ENCODE data around the gene B3GLCT.

Gene B3GLCT

DNA sequence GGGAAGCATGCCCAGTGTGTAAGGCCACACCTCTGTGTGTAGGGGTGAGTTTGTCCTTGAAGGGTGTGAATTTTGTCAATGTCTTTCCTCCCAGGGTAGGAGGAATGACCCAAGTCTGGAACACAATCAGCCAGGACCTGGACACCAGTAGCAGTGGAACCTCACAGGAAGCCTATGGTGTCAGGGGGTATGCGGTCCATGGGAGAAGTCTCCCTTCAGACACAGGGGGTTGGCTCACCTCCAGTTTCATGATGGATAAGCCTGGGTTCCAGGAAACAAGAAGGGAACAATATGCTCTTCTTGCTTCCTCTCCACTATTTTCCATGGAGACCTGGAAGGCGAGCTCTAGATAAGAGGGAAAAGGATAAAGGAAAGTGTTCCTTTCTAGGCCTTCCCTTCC lies 23.9 kb downstream of the B3GLCT start:
- DNase-seq = no peak

DNA sequence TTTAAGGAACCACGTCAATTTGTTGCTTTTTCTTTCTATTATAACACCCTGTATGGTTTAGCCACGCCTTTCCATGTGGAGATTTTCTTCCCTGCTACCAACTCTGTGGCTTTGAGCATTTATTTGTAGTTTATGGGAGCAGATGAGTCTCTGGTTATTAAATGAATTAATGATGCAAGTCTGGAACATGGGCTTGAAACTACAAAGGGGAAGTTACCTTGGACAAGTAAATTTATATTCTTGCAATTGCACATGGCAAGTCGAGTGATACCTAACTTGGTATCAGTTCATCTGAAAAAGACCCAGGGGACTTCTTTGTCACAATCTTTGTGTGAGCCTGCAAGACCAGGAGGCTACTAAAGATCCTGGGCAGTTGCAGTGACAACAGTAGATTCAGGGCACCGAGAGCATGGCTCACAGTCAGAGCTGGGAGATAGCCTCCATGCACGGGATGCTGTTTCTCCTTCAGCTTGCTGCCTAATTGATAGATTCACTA lies 24.4 kb downstream of the B3GLCT start:
- no peak for DNase-seq

DNA sequence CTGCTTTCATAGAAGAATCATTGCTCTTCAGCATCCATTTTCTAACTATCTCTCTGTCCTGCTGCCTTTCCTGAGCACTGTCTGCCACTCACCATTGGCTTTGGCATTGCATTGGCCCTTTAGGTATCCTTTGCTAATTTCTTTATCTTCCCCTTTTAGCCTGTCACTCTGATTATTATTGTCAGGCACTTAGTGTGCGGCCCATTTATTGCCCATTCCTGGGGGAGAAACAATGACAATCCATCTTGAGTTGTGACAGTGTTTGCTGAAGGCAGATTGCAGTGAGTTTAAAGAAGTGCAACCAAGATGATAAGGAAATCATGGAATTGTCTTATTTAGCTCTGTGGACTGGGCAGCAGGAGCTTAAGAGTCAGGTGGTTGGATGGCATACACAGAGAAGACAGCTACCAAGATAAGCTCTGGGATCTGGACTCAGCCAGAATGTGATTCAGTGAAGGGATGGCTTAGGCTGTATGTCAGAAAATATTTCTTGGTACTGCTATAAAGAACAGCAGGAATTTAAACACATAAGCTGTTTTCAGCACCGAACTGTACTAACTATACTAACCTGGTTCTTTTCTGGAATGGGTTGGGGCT lies 25.3 kb downstream of the B3GLCT start:
- no peak for DNase-seq

DNA sequence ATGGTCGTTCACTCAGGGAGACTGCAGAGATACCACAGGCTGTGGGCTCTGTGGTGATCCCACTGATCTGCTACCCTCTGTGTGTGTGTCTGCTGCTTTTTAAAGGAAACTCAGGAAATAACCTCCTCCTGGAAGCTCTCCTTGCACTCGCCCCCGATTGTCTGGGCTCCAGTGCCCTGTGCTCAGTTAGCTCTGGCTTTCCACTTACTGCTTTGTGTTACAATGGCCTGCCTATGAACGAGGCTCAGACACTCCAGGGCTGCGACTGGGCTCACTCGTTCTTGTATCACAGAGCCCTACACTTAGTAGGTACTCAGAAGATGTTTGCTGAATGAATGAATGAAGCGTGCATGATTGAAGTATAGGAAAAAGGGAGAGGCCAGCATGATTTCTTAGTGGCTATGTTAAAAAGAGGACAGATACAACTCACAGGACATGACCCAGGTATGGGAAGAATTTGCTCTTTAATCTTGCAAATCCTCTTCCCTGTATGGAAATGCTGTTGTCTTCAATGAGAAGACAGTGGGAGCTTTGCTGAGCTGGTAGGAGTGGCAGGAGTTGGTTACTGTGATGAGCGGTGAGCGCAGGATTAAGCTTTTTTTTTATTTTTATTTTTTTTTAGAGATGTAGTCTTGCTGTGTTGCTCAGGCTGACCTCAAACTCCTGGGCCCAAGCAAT lies 26.4 kb downstream of the B3GLCT start:
- DNase-seq = no peak

DNA sequence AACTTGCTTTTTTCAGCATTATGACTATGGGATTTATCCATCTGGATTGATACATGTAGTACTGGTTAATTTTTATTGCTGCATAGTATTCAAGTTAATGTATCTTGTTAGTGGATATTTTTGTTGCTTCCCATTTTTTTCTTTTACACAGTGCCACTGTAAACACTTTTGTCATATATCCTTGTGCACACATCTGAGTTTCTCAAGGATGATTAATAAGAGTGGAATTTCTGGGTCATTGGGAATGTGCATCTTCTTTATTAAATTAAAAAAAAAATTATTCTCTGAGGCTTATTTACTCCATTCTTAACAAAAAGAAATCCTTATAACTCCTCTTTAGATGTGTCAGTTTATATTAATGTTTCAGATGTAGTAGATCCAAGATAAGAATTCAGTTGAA lies 27.3 kb downstream of the B3GLCT start:
- no peak for DNase-seq

DNA sequence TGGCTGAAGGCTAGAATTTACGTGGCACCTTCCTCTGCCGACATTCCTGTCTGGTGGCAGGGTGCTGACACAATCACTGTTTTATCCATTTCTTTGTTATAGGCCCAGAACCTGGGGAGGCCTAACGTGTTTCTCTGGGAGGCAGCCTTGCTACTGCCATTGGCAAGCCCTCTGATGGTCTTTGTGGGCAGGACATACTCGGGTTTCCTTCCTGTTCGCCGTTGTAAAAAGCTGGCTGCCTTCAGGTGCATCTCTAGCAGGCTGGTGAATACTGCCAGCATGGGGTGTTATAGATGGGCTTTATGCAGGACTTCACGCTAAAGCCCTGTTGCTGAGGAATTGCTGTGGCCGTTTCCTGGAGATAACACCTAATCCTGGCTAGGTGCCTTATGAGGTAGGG lies 28.1 kb downstream of the B3GLCT start:
- no peak for DNase-seq

DNA sequence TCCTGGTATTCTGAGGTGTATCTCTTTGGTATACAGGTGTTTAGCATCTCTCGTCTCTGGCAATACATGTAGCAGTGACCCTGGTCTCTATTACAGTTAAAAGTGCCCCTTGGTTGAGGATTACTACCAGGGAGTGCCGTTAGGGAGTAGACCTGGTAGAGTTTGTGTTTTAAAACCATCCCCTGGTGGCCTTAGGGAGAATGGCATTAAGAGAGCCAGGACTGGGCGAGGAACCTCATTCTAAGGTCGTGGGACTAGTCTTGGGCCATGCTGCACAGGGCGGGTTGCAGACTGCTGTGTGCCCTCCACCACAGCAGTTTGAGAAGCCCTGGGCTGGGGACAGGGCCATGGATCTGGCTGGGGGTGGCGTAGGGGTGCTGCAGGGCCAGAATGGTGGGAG lies 35.0 kb downstream of the B3GLCT start:
- no peak for DNase-seq

DNA sequence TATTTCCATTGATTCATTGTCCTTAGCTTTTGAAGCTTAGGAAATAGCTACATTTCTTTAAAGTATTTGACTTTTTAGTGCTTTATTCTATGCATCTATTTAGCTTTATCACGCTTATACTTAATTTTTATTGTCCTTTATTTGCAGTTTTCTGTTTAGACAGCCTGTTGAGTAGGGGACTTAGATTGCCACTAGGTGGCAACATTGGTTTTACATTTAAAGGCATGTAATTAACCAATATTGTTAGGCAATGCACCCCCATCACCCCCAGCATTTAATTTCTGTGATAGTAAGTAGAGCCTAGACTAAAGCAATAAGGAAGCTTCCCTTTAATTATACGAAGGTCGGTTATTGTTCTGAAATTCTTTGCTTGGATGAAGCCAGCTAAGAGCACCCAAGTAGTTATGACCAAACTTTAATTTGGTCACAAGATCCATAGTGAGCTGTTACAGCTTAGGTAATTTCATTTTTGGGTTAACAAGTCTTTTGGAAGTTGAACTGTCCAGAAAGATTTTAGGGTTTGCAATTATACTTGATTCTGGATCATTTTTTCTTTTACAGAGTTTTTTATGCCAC lies 36.5 kb downstream of the B3GLCT start:
- no peak for DNase-seq

DNA sequence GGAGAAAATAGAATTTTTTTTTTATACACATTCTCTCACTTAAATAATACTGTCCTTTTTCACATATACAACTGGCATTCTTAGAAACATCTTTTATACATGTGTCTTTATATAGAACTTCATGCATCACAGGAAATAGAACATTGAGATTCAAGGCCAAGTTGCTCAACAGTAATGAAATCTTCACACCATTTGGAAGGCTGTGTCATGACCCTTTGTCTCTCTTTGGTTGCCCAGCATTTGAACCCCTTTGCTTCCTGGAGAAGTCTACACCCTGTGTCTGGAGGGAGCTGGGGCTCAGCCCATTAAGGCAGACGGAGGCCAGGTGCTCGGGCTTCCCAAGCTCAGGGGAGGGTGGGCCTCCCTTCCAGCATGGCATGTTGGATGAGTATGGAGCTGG lies 41.1 kb downstream of the B3GLCT start:
- no peak for DNase-seq

DNA sequence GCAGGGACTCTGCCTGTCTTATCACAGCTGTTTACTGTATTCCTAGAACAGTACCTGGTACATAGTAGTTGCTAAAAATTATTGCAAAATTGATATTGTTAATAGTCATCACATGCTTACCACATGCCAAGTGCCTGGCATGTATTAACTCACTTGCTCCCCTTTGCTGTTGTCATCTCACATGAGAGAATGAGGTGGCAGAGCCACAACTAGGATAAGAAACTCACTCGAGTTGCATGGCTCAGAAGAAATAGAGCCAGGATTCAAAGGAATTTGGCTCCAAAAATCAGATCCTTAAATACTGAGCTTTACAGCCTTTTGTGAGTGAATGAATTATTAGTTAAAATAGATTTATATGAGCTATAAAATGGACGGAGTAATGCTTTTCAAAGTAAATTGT lies 42.6 kb downstream of the B3GLCT start:
- no peak for DNase-seq

DNA sequence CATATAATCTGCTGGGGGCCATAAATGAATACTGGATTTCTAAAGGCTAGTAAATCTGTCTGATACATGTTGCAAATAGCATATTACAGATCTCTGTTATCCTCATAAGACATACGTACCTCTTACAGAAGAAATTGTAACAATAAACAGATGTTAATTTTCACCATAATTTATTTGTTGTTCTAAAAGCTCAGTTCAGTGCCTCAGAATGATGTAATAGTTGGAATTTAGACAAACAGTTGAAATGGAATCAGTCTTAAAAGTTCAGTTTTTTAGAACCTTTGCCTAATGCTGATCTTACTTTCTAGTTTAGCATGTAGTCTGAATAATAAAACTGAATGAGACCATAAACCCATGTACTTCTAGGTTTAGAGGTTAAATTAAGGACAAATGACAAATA lies 43.1 kb downstream of the B3GLCT start:
- no peak for DNase-seq

DNA sequence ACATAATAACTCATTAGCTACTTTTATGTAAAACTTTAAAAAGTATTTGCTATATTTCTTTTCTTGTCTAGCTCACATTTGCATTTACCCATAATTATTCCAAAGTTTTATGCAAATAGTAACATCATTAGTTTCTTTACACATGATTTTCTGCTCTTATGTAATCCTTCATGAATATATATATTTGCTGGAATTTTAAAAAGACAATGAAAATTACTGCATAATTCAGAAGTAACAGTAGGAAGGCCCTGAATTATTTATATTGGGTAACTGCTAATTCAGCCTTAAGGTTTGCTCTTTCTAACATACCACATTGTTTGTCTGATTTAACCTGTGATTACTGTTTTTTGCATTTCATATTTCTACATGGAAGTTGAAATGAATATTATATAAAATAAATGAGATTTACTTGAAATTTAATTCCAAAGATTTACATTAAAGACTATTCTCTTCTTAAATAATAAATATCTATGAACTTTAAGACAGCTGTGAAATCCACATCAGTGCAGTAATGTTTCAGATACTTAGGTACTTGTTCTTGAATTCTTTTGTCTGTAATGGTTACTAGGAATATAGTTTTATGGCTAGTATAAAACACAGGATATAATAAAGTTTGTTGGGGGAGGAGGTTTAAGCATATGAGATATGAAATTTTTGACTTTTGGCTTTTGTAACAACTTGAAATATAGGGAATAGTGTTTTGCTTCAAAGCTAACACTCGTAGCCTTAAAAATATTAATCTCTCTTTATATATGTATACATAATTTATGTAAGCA lies 46.0 kb downstream of the B3GLCT start:
- DNase-seq = no peak

DNA sequence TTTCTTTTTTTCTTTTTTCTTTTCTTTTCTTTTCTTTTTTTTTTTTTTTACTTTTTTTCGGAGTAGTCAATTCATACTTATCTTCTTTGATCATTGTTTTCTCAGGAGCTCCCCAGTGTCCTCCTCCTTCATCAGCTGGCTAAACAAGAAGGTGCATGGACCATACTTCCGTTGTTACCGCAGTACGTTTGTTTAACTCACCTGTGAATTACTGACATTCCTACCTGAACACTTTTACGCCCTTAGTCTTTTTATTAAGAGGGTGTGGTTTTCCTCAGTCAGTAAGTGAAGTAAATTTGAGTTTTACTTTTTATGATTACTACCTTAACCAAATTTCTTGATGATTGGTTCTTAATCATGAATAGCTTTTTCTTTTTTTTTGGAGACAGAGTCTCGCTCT lies 47.1 kb downstream of the B3GLCT start:
- no peak for DNase-seq

DNA sequence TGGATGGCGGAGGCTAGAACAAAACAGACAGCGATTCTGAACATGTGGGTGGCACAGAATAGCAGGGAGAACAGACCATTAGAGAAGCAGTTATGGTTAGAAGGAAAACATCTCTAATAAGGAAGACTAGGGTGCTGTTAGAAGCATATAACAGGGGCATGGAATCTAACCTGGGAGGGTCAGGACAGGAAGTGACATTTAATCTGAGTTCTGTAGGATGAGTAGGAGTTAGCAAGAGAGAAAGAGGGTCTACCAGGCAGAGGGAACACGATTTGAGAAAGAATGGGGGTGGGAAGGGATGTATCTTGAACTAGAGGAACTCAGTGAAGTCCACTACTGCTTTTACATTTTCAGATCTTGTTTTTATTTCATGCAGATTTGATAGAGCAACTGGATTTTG lies 48.6 kb downstream of the B3GLCT start:
- no peak for DNase-seq

DNA sequence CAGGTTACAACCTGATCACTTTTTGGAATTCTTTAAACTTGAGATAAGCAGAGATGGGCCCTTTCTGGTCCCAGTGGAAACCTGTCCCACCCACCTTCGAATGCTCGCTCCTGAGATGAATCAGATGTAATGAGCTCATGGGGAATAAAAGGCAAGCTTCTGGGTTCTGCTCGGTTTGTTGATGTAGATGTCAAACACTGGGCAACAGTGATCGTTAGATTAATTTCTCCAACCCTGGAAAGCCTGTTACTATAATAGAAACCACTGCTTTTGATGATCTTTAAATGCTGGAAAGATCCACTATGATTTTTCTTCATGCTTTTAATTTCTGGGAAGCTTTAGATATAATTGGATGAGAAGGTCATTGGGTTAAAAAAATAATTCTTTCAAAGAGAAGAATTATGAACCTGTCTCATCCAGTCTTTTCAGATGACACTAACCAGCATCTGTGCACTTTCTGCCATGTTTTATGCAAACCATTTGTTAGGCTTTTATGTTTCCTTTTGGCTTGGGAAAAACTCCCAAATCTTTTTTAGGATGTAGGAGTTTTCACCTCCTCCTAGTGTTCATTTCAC lies 49.3 kb downstream of the B3GLCT start:
- DNase-seq = peak in 1 of 51 donors; percentile 18

DNA sequence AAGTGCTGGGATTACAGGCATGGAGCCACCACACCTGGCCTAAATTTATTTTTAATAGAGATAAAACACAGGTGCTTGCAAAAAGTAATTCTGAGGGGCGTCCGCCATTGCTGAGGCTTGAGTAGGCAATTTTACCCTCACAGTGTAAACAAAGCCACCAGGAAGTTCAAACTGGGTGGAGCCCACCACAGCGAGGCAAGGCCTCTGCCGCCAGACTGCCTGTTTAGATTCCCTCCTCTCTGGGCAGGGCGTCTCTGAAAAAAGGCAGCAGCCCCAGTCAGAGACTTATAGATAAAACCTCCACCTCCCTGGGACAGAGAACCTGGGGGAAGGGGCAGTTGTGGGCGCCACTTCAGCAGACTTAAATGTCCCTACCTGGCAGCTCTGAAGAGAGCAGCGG lies 50.7 kb downstream of the B3GLCT start:
- DNase-seq = no peak

DNA sequence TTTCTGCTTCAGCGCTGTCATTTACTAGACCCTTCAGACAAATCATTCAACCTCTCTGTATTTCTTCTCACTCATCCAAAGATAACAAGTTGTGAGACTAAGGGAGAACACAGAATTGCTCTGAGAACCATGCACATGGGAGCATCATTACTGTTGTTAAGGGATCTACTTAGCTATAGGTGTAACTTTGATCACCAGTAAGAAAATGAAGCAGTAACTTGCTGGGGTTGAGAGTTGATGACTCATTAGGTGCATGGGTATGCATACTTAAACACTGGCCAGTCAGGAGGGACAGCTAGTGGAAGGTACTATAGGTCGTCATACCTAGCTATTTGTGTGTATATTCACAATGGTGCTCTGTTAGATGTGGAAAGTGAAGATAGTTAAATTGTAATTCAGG lies 61.5 kb downstream of the B3GLCT start:
- no peak for DNase-seq

DNA sequence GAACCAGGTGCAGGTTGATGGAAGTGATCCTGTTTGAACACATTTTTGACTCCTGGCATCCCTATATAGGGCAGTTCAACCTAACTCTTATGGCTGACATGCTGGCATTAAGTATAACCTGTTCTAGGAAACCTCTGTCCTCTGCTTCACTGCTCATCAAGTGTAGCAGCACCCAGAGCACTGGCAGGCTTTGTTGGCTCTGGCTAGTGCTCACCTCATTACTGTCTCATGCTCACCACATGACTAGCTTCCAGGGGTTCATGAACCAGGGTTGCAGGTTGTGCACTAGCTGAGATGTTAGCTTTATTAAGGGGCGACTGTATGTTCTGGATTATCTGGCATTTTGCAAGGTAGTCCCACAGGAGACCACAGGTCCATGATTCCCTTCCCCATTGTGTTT lies 63.6 kb downstream of the B3GLCT start:
- DNase-seq = no peak

DNA sequence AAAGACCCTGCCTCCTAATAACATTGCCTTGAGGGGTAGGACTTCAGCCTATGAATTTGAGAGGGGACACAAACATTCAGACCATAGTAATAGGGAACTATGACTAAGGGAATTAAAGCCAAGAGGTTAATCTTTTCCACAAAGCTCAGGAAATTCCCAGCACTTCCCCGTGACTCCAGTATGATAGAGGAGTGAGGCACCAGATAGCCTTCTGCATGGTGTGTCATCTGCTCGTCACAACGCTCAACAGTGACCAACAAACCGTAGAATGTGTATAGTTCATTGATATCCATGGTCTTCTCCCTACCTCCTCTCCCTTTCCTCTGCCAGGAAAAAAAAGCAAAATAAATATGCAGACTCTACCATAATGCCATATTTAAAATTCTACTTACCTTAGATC lies 64.4 kb downstream of the B3GLCT start:
- DNase-seq = no peak

DNA sequence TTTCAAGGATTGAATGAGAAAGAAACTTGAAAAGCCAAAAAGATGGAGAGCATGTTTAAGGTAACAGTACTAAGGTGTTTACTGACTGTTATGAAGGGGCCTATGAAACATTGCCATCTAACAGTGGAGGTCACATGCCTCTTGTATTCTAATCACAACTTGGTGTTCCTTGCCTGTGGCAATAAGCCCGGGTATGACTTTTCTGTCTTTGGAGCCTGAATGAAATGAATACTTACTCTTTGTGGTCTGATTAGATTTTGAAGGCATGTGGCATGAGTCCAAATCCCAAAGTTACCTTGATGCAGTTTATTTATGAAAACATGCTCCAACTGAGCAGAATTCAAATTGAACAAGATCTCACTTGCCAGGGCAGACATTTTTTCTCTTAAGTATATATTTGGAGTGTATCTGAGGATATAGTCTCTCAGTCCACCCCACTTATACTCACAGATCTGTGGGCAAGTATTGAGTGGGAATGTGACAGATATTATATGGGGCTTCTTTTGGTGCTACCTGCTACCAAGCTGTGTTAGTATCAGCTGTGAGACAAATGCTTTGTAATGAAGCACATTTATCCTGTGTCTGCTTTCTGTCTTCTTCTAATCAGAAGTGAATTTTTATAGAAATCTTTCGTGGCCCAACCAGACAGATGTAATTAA lies 67.5 kb downstream of the B3GLCT start:
- DNase-seq = no peak

DNA sequence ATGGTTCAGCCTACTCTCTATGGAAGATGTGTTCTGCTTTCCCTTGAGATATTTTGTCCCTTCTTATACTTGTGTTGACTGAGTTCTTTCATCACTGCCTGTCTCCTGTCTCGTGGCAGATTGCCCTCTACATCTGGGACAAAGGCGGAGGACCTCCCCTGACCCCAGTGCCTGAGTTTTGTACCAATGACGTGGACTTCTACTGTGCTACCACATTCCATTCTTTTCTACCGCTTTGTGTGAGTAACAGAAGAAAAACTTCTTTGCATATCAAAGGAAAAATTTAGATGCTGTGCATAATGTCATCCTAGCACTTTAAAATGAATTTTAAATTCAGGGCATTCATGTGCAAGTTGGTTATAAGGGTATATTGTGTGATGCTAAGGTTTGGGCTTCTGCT lies 74.6 kb downstream of the B3GLCT start:
- peak in 1 of 51 donors; percentile 2 for DNase-seq

DNA sequence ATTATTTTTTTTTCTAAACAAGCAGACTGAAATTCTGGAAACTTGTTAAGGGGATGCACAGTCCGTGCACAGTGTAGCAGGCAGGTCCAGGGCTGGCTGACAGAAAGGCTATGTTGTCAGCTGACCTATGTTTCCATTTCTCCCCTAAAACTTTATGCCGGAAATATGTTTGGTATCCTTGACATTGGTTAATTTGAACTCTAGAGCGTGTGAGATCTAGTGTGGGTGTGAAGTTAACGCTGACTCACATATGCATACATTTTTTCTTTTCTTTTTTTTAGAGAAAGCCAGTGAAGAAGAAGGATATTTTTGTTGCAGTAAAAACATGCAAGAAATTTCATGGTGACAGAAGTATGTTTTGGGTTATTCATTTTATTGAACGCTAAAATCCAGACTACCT lies 76.6 kb downstream of the B3GLCT start:
- no peak for DNase-seq

Measured in hypothalamus (tissue), 51 donors.